ENCODE results near the gene CLDN15.
A peak's percentile ranks its signal among the peaks of the same experiment; 100 is the strongest.

DNA sequence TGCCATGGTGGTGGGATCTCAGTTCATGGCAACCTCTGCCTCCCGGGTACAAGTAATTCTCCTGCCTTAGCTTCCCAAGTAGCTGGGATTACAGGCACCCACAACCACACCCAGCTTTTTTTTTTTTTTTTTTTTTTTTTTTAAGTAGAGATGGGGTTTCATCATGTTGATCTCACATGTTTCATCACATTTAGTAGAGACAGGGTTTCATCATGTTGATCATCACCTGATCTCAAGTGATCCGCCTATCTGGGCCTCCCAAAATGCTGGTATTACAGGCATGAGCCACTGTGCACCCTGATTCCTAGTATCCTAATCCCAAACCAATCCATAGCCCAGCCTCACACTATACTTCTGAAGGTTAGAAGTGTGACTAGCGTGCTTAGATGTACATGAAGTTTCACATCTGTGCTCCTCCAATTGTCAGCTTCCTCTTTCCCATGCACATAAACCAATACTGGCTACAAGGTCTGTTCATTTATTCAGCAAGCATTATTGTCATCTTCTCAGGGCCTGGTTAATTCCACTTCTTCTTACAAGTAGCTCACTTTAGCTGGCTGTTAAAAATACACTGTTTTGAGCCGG lies 50.7 kb downstream of the CLDN15 start:
- TF ChIP-seq TAF1 (IDR thresholded peaks at IDR 0.05; ENCODE audit: low read depth, low read length) (no peak), POLR2A (IDR thresholded peaks at IDR 0.05; ENCODE audit: low read depth, low read length) (no peak), POU2F2 (IDR thresholded peaks at IDR 0.05; ENCODE audit: low read depth, low read length) (no peak), POLR2AphosphoS5 (IDR thresholded peaks at IDR 0.05; ENCODE audit: low read depth, low read length) (no peak), SPI1 (IDR thresholded peaks at IDR 0.05; ENCODE audit: low read depth, low read length) (peak; percentile 41), PAX5 (IDR thresholded peaks at IDR 0.05; ENCODE audit: insufficient read depth, low read length, severe bottlenecking) (no peak)
